Activated T-helper 17 cell treated with anti-CD3 and anti-CD28 coated beads, Interleukin-2, amount 50 U/mL, for 72 hours (primary cell): Measurements from ENCODE around the gene ERP27. TPM values are rescaled to one million over a fixed set of nuclear protein-coding genes. Genes with fewer than 3 reads are reported as not detected.

ENCODE experiments used
- ATAC-seq: fragments of 150-1000 bp; cut with Tn5 transposase; replicated peaks from 2 replicates; pipeline ENCODE4 v1.10.0; 2021; ENCODE audit warnings: mild to moderate bottlenecking, moderate library complexity
- H3K27ac Mint-ChIP-seq: one replicate; pipeline ENCODE4 v1.8.0; 2022; ENCODE audit warnings: mixed read lengths
- H3K27me3 Mint-ChIP-seq: one replicate; pipeline ENCODE4 v1.8.0; 2022; ENCODE audit warnings: mixed read lengths
- H3K36me3 Mint-ChIP-seq: one replicate; pipeline ENCODE4 v1.8.0; 2022; ENCODE audit warnings: low read depth, mild to moderate bottlenecking, mixed read lengths
- H3K4me1 Mint-ChIP-seq: one replicate; pipeline ENCODE4 v1.8.0; 2022; ENCODE audit warnings: mixed read lengths
- H3K4me3 Mint-ChIP-seq: one replicate; pipeline ENCODE4 v1.8.0; 2022; ENCODE audit warnings: mild to moderate bottlenecking, mixed read lengths
- H3K9me3 Mint-ChIP-seq: one replicate; pipeline ENCODE4 v1.8.0; 2022; ENCODE audit warnings: mixed read lengths
- total RNA-seq, 2 donors: library from RNA; stranded (reverse); gene quantifications; one replicate each; pipeline ENCODE4 v1.2.3, GENCODE V29; 2022

The ERP27 gene
- total RNA-seq, 2 donors from 2014 or later = 5.2 to 9.4 TPM

DNA sequence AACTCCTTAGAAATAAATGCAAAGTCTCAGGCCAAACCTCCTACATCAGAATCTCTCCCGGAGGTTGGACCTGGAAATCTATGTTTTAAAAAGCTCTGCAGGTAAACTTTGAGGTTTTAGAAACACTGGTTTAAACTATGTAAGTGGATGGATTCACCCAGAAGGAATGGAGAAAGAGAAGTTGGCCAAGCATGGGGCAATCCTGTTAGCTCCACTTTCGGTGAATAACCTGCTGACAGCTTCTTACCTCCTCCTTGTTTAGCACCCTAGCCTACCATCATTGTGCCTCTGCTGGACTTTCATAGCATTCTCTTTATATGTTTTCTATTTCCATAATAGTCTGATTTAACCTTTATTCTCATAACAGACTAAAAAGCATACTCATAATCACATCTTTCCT, 26.1 kb upstream of the ERP27 start:
- no peak for ATAC-seq
- Mint-ChIP-seq H3K36me3 (peaks cover 23% of the 10 kb centered on the region), H3K9me3 (no peaks in the 10 kb centered on the region), H3K4me1 (peaks cover 32% of the 10 kb centered on the region), H3K27me3 (no peaks in the 10 kb centered on the region), H3K4me3 (peak overlapping the region; percentile 81), H3K27ac (peak overlapping the region; percentile 93)

DNA sequence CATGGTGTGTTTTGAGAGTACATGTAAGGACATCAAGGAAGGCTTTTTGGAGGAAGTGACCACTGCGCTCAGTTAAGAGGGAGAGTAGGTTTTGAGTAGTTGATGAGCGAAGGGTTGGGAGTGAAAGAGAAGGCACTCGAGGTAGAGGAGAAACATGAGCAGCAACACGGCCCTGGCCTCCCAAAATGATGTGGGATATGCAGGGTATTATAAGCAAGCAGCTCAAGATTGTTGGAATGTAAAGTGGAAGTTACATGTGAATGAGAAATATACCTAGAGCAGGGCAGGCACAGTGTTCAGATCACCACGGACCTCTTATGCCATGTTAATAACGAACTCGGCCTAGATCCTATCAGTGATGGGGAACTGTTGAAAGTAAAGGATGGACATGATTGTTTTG, 25.2 kb upstream of the ERP27 start:
- no peaks in the 10 kb centered on the region for H3K9me3 Mint-ChIP-seq
- peaks cover 31% of the 10 kb centered on the region for H3K36me3 Mint-ChIP-seq
- H3K4me3 Mint-ChIP-seq = peak overlapping the region; percentile 81
- H3K27me3 Mint-ChIP-seq = no peaks in the 10 kb centered on the region
- ATAC-seq = no peak
- H3K4me1 Mint-ChIP-seq = peaks cover 28% of the 10 kb centered on the region
- H3K27ac Mint-ChIP-seq = peak overlapping the region; percentile 93

DNA sequence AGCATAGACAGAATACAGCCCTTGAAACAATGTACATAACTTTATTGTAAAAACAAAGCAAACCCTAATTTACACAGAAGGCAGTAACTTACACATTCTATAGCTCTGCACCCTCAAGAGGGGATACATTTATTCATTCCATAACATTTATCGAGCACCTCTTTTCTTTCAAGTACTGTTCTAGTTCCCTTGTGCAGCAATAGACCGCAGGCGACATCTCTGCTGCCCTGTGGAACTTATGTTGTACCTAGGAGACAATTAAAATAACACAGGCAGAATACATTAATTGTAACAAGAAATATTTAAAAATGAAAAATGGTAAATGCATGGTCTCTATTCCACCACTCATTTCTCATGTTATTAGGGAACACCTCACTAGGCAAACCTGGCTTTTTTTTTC, 24.5 kb upstream of the ERP27 start:
- Mint-ChIP-seq H3K27ac (peak overlapping the region; percentile 93), H3K4me1 (peaks cover 30% of the 10 kb centered on the region), H3K27me3 (no peaks in the 10 kb centered on the region), H3K4me3 (peak overlapping the region; percentile 81), H3K9me3 (no peaks in the 10 kb centered on the region), H3K36me3 (peaks cover 39% of the 10 kb centered on the region)
- no peak for ATAC-seq

DNA sequence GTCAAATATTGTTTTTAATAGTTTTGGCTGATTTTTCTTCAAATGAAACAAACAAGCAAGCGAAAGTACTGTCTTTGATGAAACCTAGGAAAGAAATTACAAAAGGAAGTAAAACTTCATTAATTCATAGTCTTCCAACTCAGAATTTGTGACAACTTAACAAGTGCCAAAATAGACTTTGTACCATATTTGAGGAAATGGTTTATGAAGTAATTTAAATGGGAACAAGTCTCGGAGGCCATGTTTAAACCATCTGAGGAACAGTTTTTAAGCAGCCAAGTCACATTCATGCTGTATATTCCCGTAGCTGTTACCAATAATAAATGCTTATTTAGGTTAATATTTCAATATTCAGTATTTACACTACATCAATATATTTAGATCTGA, 23.8 kb upstream of the ERP27 start:
- Mint-ChIP-seq H3K36me3 (peaks cover 45% of the 10 kb centered on the region), H3K4me3 (peak overlapping the region; percentile 81), H3K9me3 (no peaks in the 10 kb centered on the region), H3K27ac (peak overlapping the region; percentile 93), H3K4me1 (peaks cover 34% of the 10 kb centered on the region), H3K27me3 (no peaks in the 10 kb centered on the region)
- no peak for ATAC-seq

DNA sequence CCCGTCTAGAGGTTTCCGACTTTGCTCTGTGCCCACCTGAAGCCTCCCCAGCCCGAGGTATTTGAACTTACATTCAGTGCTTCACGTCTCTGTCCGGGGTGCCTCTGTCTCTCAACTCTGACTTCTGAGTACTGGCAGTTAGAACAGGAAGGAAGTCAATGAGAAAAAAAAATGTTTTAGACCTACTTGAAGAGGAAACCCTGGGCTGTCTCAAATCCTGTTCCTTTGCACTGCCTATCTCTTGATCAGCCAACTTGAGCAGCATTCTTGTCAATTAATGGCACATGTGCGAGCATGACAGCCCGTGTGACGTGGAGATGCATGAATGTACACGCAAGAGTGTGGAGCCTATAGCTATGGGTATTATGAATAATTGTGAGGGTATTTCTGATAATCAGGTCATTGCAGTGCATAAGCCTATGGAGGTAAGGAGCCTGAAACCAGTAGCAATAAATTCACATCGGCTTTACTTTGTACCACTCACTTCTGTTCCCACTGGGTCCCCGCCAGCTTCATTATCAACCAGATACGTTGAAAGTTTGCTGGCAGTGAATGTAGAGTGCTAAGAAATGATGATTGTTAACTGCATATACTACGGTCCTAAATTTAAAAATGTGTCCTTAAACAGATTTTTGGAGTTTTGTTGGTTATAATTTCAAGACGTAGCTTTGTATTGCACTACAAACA, 23.3 kb upstream of the ERP27 start, which contains the start of gene ARHGDIB:
Gene ARHGDIB, minus strand, starts transcription at position 136 of the 687 bp plus-strand sequence. CDS start 10,889 bp downstream, outside the sequence.
- Mint-ChIP-seq H3K27ac (peak within 1 kb of the TSS; percentile 93), H3K4me1 (peaks cover 34% of the 10 kb centered on the region)
- ATAC-seq = peak; percentile 68

DNA sequence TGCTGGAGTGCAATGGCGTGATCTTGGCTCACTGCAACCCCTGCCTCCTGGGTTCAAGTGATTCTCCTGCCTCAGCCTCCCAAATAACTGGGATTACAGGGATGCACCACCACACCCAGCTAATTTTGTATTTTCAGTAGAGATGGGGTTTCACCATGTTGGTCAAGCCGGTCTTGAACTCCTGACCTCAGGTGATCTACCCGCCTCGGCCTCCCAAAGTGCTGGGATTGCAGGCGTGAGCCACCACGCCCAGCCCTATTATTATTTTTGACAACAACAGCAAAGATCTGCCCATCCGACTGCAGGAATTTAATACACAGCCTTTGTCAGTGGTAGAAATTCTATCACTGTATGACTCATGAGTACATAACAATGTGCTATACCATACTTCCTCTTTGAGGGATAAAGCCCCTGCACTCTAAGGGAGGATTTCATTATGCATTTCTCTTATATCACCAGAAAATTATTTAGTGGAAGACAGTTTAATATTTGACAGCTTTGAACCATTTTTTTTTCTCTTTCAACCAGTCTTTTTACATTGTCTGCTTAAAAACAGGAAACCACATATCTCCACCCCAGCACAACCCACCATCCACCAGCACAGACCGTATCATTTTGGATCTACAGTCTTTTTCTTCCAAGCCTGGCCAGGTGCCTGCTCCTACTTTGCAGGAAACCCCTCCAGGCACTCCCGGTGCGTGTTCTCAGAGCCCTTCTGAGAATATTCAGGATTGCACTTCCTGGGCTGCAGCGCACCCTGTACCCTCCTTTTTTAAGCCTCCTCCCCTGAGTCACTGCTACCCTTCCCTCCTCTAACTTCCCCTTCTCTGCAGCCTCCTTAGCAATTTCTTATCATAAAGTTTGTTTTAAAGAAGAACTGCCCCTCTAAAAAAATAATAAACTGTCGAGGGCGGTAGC, 22.5 kb upstream of the ERP27 start:
- Mint-ChIP-seq H3K4me1 (peaks cover 34% of the 10 kb centered on the region), H3K27ac (peak overlapping the region; percentile 93), H3K4me3 (peak overlapping the region; percentile 81), H3K36me3 (peaks cover 59% of the 10 kb centered on the region), H3K27me3 (no peaks in the 10 kb centered on the region), H3K9me3 (no peaks in the 10 kb centered on the region)
- ATAC-seq = peak; percentile 57

More for the DNA sequence above, 23.3 kb upstream of the ERP27 start, which contains the start of gene ARHGDIB:
- H3K36me3 Mint-ChIP-seq = peaks cover 51% of the 10 kb centered on the region
- no peaks in the 10 kb centered on the region for H3K9me3 Mint-ChIP-seq
- H3K27me3 Mint-ChIP-seq = no peaks in the 10 kb centered on the region
- H3K4me3 Mint-ChIP-seq = peak within 1 kb of the TSS; percentile 81

DNA sequence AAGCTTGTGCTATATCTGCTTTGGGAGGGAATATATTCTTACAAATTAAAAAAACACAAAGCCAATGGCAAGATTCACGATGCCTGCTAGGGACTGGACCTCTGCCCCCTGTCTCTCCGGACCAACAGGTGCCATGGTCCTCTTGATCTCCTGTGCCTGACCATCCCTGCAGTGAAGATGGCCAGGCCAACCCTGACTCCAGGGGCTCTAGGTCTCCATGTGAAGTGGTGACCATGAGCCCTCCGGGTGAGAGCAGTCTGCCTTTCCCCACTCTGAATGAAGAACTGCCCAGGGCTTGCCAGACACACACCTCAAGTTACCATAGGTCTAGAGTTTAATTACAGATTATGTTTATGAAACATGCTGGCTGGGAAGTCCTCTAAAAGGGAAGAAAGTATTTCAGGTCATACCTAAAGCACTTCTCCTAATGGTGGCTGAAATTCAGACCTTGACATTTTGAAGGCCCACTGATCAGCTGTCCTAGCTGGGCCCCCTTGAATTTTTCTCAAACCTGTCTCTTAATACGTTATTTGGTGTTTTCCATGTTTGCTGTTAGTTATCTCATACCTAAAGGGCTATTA, 21.7 kb upstream of the ERP27 start:
- H3K36me3 Mint-ChIP-seq = peaks cover 64% of the 10 kb centered on the region
- H3K4me1 Mint-ChIP-seq = peaks cover 26% of the 10 kb centered on the region
- H3K4me3 Mint-ChIP-seq = peak overlapping the region; percentile 81
- no peaks in the 10 kb centered on the region for H3K9me3 Mint-ChIP-seq
- no peaks in the 10 kb centered on the region for H3K27me3 Mint-ChIP-seq
- ATAC-seq = no peak
- peak overlapping the region; percentile 93 for H3K27ac Mint-ChIP-seq

DNA sequence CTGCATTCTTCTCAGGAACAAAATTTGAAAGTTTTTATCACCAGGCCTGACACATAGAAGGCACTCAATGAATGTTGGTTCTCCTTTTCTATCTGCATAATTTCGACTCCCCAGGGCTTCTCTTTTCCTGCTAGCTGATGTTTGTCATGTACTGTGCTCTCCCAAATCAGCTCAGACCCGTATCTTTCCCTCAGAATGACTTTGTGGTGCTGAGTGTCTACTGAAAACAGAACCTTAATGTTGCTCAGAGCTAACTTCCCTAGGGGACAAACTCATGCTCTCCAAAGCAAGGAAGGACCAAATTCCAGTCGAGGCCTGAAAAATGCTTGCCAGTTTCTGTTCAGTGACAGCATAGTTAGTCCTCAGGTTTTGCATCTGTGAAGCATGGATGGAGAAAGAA, 21.1 kb upstream of the ERP27 start:
- Mint-ChIP-seq H3K27ac (peak overlapping the region; percentile 93), H3K9me3 (no peaks in the 10 kb centered on the region), H3K4me3 (peak overlapping the region; percentile 81), H3K36me3 (peaks cover 66% of the 10 kb centered on the region), H3K4me1 (peaks cover 24% of the 10 kb centered on the region), H3K27me3 (no peaks in the 10 kb centered on the region)
- ATAC-seq = no peak

DNA sequence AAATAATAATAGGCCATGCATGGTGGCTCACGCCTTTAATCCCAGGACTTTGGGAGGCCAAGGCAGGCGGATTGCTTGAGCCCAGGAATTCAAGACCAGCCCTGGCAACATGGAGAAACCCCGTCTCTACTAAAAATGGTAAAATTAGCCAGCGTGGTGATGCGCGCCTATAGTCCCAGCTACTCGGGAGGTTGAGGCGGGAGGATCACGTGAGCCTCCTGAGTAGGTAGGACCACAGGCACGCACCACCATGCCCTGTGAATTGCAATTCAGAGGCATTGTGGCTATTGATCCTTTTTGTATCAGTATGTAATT, 20.7 kb upstream of the ERP27 start:
- peak overlapping the region; percentile 93 for H3K27ac Mint-ChIP-seq
- peak overlapping the region; percentile 81 for H3K4me3 Mint-ChIP-seq

DNA sequence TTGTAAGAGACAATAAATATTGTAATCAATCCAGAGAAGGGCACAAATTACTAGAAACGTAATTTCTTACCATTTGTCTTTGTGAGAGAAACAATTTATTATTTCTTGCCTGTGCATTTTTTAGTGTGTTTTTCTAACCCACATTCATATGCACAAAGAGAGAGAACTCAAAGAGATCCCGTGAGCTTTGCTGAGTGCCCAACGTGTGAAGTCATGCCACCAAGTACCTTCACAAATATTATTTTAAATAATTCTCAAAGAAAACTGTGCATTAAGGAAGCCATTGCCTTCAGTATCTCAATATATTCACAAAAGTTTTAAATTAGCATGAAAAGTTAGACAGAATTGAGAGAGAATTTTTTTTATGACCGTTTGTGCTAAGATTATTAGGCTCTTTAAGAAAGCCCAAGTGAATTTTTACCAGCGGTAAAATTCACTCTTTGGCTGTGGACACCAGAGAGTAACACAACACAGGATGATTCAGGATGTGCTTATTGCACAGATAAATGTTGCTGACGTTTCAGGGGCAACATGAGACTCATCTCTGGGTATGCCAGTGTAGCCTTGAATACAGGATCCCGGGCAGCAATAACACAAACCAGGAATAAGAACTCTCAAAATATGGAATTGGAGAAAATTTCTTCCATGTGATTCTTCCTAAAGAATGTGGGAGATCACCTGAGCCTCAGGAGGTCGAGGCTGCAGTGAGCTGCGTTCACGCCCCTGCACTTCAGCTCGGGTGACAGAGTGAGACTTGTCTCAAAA, 20.2 kb upstream of the ERP27 start:
- H3K4me1 Mint-ChIP-seq = peaks cover 25% of the 10 kb centered on the region
- peaks cover 76% of the 10 kb centered on the region for H3K36me3 Mint-ChIP-seq
- peak overlapping the region; percentile 93 for H3K27ac Mint-ChIP-seq
- H3K27me3 Mint-ChIP-seq = no peaks in the 10 kb centered on the region
- H3K9me3 Mint-ChIP-seq = no peaks in the 10 kb centered on the region
- H3K4me3 Mint-ChIP-seq = peak overlapping the region; percentile 81
- ATAC-seq = peak; percentile 48

More for the DNA sequence above, 20.7 kb upstream of the ERP27 start:
- peak; percentile 41 for ATAC-seq
- Mint-ChIP-seq H3K36me3 (peaks cover 70% of the 10 kb centered on the region), H3K9me3 (no peaks in the 10 kb centered on the region), H3K4me1 (peaks cover 25% of the 10 kb centered on the region), H3K27me3 (no peaks in the 10 kb centered on the region)

DNA sequence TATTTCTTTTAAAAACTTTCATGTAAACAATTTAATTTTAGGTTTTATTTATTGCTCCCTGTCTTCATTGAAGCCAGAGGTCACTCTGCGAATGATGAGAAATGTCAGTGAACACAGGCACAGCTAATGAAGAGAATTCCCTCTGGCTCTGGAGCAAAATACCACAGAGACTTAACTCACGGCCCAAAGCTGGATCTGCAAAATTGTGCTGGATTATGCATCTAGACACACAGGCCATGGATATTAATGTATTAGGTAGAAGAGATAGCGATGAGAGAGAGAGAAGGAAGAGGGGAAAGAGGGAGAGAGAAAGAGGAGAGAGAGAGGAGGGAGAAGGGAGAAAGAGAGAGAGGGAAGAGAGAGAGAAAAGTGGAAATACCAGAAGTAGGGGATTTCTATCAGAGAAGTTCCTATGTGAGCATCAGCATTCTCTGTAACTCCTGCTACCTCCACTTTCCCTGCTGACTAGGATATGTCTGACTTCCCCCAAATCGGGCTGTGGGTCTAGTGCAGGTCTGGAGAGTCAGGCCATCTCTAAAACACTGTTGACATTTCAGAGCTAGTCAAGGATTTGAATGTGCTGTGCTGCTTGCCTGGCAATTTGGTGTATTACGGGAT, 19.3 kb upstream of the ERP27 start:
- Mint-ChIP-seq H3K4me3 (peak overlapping the region; percentile 81), H3K27ac (peak overlapping the region; percentile 93), H3K36me3 (peaks cover 83% of the 10 kb centered on the region), H3K9me3 (no peaks in the 10 kb centered on the region), H3K27me3 (no peaks in the 10 kb centered on the region), H3K4me1 (peaks cover 22% of the 10 kb centered on the region)
- ATAC-seq = no peak

DNA sequence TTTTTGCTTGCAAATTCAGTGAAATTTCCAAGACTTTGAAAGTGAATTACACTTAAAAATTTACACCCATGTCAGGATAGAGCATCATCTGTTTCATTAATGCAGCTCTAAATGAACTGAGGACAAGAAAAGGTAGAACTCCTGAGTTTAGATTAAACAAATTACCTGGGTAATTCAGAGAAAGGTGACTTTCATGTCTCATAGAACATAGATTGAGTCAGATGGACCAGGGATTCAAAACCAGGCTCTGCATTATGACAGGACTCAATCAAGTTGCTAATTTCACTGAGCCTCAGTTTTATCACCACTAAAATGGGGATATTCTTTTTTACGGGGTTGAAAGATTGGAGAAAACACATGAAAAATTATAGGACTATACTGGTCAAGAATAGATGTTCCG, 18.6 kb upstream of the ERP27 start:
- no peaks in the 10 kb centered on the region for H3K9me3 Mint-ChIP-seq
- peak overlapping the region; percentile 93 for H3K27ac Mint-ChIP-seq
- peaks cover 28% of the 10 kb centered on the region for H3K4me1 Mint-ChIP-seq
- H3K27me3 Mint-ChIP-seq = no peaks in the 10 kb centered on the region
- no peak for ATAC-seq
- H3K36me3 Mint-ChIP-seq = peaks cover 90% of the 10 kb centered on the region
- peak overlapping the region; percentile 81 for H3K4me3 Mint-ChIP-seq

DNA sequence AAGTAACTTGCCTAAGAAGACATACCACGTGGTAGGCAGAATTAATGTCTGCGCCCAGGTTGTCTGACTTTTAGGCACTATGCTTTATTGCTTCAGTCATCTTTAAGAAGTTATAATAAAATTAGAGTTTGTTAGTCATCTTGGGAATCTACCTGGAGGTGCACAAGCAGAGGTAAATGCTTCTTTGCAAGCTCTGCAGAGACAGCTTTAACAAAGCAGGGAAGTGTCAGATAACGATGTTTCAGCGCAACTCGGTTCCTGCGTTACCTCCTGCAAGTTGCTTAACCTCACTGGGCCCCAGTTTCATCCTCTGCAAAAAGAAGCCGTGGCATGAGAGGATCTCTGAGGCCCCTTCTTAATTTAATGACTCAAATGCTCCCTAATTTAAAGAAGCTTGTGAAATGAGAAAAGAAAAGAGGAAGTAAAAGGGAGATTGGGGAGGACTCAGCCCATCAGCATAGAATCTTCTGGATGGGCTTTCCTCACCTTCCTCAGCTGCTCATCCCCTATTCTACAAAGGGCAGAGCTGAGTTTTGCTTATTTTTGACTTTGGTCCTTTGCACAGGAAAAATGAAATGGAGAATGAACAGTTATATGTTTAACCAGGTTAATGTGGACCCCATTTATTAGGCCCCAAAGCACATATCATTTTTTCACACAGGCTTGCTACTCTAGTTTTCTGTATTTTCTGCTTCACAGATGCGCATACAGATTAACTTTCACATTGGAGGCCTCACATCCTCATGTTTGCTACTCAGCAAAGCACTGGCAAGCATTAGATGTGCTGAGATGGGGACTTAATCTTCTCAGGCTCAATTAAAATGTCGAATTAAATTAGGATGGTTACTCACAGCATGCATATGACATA, 17.9 kb upstream of the ERP27 start:
- Mint-ChIP-seq H3K27ac (peak overlapping the region; percentile 93), H3K36me3 (peaks cover 93% of the 10 kb centered on the region), H3K9me3 (no peaks in the 10 kb centered on the region), H3K4me1 (peaks cover 34% of the 10 kb centered on the region), H3K27me3 (no peaks in the 10 kb centered on the region), H3K4me3 (peak overlapping the region; percentile 81)
- no peak for ATAC-seq
